ENCODE measurements around the gene UBE4B. TPM values are rescaled to one million over a fixed set of nuclear protein-coding genes. Genes with fewer than 3 reads are reported as not detected.

Gene UBE4B
- total and polyA plus RNA-seq, 2 of the 13 experiments (the other 11 are each of a cell fraction or from before 2014, with no cell fraction given): 15.2 to 24.8 TPM

DNA sequence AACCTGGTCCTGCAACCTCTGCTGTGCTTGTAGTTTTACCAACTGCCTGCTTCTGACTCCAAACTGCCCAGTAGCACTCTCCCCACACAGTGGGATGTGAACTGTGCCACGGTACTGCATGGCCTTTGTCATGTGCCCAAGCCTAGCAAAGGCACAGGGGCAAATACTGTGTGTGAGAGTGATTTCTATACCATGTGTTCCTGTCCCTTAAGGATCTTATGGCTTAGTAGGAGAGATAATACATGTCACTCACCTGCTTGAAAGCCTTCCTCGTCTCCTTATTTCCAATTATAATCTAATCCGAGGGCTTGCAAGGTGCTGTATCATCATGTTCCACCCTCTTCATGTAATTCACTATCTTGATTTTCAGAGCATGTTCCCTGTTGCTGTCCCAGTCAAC, 51.3 kb downstream of the UBE4B start (continued):
- no peak for TF ChIP-seq ZFP36L2 (CRISPR knock-in tag; IDR thresholded peaks at IDR 0.05)
- no peak for TF ChIP-seq ZNF333 (CRISPR knock-in tag; IDR thresholded peaks at IDR 0.05; ENCODE audit: borderline replicate concordance)

- Histone ChIP-seq H2AFZ (ENCODE audit: low read length) (no peak overlapping the region), H3K27me3 (ENCODE audit: control insufficient read depth in 1 of 2, insufficient read depth in 2 of 2, low read length in 2 of 2) (no peaks in the 10 kb centered on the region; a peak in 1 of 5 replicates), H3K9me3 (ENCODE audit: low read length) (no peaks in the 10 kb centered on the region), H3K4me2 (ENCODE audit: low read depth, low read length) (no peak overlapping the region), H3K4me1 (ENCODE audit: insufficient read depth, low read length) (peaks cover 24% of the 10 kb centered on the region), H3K36me3 (replicated peaks in 1 of 2; ENCODE audit: control insufficient read depth in 1 of 2, insufficient read depth in 2 of 2, low read length in 2 of 2) (peaks cover 0 to 18% of the 10 kb centered on the region in 2 experiments; a peak in 4 of 5 replicates), H3K9ac (ENCODE audit: insufficient read depth, low read depth, low read length) (no peak overlapping the region), H4K20me1 (ENCODE audit: insufficient read depth, low read length) (no peaks in the 10 kb centered on the region), H3K27ac (ENCODE audit: extremely low read length, insufficient read depth, low read length) (no peak overlapping the region), H3K4me3 (replicated peaks in 1 of 3; ENCODE audit: insufficient read depth in 1 of 3, low read depth in 2 of 3, low read length in 3 of 3) (no peak overlapping the region), H3K79me2 (ENCODE audit: insufficient read depth, low read length) (peaks cover 3% of the 10 kb centered on the region)
- WGBS (ENCODE audit: low lambda C conversion rate): 38% methylated on average over 5 of the region's 5 CpGs
- ChIA-PET POLR2A (no interaction called here), CTCF (ENCODE audit: low intra/inter-chr PET ratio, low total read pairs) (no interaction called here)
- DNase-seq (ENCODE audit: low spot score): peak; percentile 24
- ATAC-seq: peak; percentile 28; the same call in 1 of the 3 replicates
- BruUV-seq (replicated peaks): no TSS peak
- peak; percentile 23 for FAIRE-seq
- in situ Hi-C loops (cut with HindIII; ENCODE audit: extremely low pct_ligation_motif_present, low pct_unique_long_range_greater_than_20kb) (no loop called here), intact Hi-C loops (cut with micrococcal nuclease; ENCODE audit: unreplicated experiment) (no loop called here)
- TF ChIP-seq NR2F6 (IDR thresholded peaks at IDR 0.05) (0 out of 2 replicates have a peak, but pooled peaks have one; percentile 15), NR2F6 (CRISPR knock-in tag; IDR thresholded peaks at IDR 0.05) (no peak), ZC3H13 (CRISPR knock-in tag; IDR thresholded peaks at IDR 0.05) (no peak), SOX13 (IDR thresholded peaks at IDR 0.05) (no peak), SOX13 (CRISPR knock-in tag; conservative IDR thresholded peaks at IDR 0.05 in 1 of 2, IDR thresholded peaks at IDR 0.05 in 1 of 2) (peak in 1 of 2 experiments; percentile 49; a peak in 1 of 4 replicates)
These were observed 52.3 kb downstream of the UBE4B start for GRCh38 chr1:10085076-10085475.

DNA sequence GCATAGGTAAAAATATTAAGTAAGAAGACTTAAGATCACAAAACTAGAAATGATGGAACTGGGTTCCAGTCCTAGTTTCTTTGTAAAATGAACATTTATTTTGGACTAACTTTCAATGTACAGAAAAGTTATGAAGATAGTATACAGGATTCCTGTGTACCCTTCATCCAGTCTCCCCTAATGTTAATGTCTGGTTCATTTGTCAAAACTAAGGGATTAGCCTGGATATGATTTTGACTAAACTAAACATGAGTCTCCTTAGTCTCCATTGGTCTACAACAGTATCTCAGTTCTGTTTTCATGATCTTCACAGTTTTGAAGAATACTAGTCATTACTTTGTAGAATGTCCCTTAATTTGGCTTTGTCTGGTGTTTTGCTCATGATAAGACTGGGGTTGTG, 54.5 kb downstream of the UBE4B start:
- FAIRE-seq: no peak
- ChIA-PET CTCF (ENCODE audit: low intra/inter-chr PET ratio, low total read pairs) (no interaction called here), POLR2A (no interaction called here)
- no peak overlapping the region for H2AFZ ChIP-seq (ENCODE audit: low read length)
- H3K79me2 ChIP-seq (ENCODE audit: insufficient read depth, low read length): peaks cover 1% of the 10 kb centered on the region
- BruUV-seq (replicated peaks): no TSS peak
- no peak overlapping the region for H3K27ac ChIP-seq (ENCODE audit: extremely low read length, insufficient read depth, low read length)
- peaks cover 0 to 17% of the 10 kb centered on the region in 2 experiments; a peak in 2 of 5 replicates for H3K36me3 ChIP-seq (replicated peaks in 1 of 2; ENCODE audit: control insufficient read depth in 1 of 2, insufficient read depth in 2 of 2, low read length in 2 of 2)
- no peaks in the 10 kb centered on the region for H4K20me1 ChIP-seq (ENCODE audit: insufficient read depth, low read length)
- no peaks in the 10 kb centered on the region for H3K9me3 ChIP-seq (ENCODE audit: low read length)
- no peak overlapping the region for H3K4me2 ChIP-seq (ENCODE audit: low read depth, low read length)
- ATAC-seq: no peak
- intact Hi-C loops (cut with micrococcal nuclease; ENCODE audit: unreplicated experiment): no loop called here
- DNase-seq (ENCODE audit: low spot score): no peak
- H3K9ac ChIP-seq (ENCODE audit: insufficient read depth, low read depth, low read length): no peak overlapping the region
- H3K27me3 ChIP-seq (ENCODE audit: control insufficient read depth in 1 of 2, insufficient read depth in 2 of 2, low read length in 2 of 2): no peaks in the 10 kb centered on the region; a peak in 1 of 5 replicates
- peaks cover 24% of the 10 kb centered on the region for H3K4me1 ChIP-seq (ENCODE audit: insufficient read depth, low read length)
- in situ Hi-C loops (cut with HindIII; ENCODE audit: extremely low pct_ligation_motif_present, low pct_unique_long_range_greater_than_20kb): no loop called here
- H3K4me3 ChIP-seq (replicated peaks in 1 of 3; ENCODE audit: insufficient read depth in 1 of 3, low read depth in 2 of 3, low read length in 3 of 3): no peak overlapping the region
- TF ChIP-seq, protein P1, sequence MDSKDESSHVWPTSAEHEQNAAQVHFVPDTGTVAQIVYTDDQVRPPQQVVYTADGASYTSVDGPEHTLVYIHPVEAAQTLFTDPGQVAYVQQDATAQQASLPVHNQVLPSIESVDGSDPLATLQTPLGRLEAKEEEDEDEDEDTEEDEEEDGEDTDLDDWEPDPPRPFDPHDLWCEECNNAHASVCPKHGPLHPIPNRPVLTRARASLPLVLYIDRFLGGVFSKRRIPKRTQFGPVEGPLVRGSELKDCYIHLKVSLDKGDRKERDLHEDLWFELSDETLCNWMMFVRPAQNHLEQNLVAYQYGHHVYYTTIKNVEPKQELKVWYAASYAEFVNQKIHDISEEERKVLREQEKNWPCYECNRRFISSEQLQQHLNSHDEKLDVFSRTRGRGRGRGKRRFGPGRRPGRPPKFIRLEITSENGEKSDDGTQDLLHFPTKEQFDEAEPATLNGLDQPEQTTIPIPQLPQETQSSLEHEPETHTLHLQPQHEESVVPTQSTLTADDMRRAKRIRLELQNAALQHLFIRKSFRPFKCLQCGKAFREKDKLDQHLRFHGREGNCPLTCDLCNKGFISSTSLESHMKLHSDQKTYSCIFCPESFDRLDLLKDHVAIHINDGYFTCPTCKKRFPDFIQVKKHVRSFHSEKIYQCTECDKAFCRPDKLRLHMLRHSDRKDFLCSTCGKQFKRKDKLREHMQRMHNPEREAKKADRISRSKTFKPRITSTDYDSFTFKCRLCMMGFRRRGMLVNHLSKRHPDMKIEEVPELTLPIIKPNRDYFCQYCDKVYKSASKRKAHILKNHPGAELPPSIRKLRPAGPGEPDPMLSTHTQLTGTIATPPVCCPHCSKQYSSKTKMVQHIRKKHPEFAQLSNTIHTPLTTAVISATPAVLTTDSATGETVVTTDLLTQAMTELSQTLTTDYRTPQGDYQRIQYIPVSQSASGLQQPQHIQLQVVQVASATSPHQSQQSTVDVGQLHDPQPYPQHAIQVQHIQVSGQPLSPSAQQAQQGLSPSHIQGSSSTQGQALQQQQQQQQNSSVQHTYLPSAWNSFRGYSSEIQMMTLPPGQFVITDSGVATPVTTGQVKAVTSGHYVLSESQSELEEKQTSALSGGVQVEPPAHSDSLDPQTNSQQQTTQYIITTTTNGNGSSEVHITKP (CRISPR knock-in tag; IDR thresholded peaks at IDR 0.05; ENCODE audit: low read depth): no peak
- no peak for TF ChIP-seq THRA (CRISPR knock-in tag; IDR thresholded peaks at IDR 0.05; ENCODE audit: borderline replicate concordance)
- no peak for TF ChIP-seq SOX13 (IDR thresholded peaks at IDR 0.05)
- no peak for TF ChIP-seq SOX13 (CRISPR knock-in tag; conservative IDR thresholded peaks at IDR 0.05 in 1 of 2, IDR thresholded peaks at IDR 0.05 in 1 of 2)
- TF ChIP-seq CREB1 (IDR thresholded peaks at IDR 0.05): no peak
- TF ChIP-seq CREB1 (CRISPR knock-in tag; IDR thresholded peaks at IDR 0.05): no peak

Data from HepG2 (cell line).